Activated CD8-positive, alpha-beta T cell treated with anti-CD3 and anti-CD28 coated beads for 36 hours (primary cell): ENCODE data around the gene NFS1. TPM values are rescaled to one million over a fixed set of nuclear protein-coding genes. Genes with fewer than 3 reads are reported as not detected.
A peak's percentile ranks its signal among the peaks of the same experiment; 100 is the strongest.

ENCODE experiments used
- ATAC-seq: fragments of 200-7000 bp; cut with Tn5 transposase; one replicate; pipeline ENCODE4 v1.10.0; 2021; ENCODE audit warnings: mild to moderate bottlenecking, moderate library complexity
- CTCF ChIA-PET: fragments of 350-600 bp; sonication (Branson Sonifier 250); formaldehyde crosslinking; loops from one replicate; lab custom pipeline; 2021; ENCODE audit warnings: antibody characterized with exemption; lab: Charles Lee
- POLR2A ChIA-PET: fragments of 350-600 bp; sonication (Branson Sonifier 250); formaldehyde crosslinking; loops from one replicate; lab custom pipeline; 2021; ENCODE audit warnings: antibody characterized with exemption; lab: Charles Lee
- DNase-seq: peaks from one replicate; pipeline ENCODE4 v3.0.0-alpha.2; 2020
- H3K27ac Mint-ChIP-seq: one replicate; pipeline ENCODE4 v1.8.0; 2021; ENCODE audit warnings: mild to moderate bottlenecking, mixed read lengths
- H3K27me3 Mint-ChIP-seq: one replicate; pipeline ENCODE4 v1.8.0; 2021; ENCODE audit warnings: mixed read lengths
- H3K36me3 Mint-ChIP-seq: one replicate; pipeline ENCODE4 v1.8.0; 2021; ENCODE audit warnings: low read depth, mixed read lengths
- H3K4me1 Mint-ChIP-seq: one replicate; pipeline ENCODE4 v1.8.0; 2021; ENCODE audit warnings: low read depth, mixed read lengths
- H3K4me3 Mint-ChIP-seq: one replicate; pipeline ENCODE4 v1.8.0; 2021; ENCODE audit warnings: mild to moderate bottlenecking, moderate library complexity, mixed read lengths
- H3K9me3 Mint-ChIP-seq: one replicate; pipeline ENCODE4 v1.8.0; 2021; ENCODE audit warnings: mixed read lengths
- intact Hi-C: fragments of 100-400 bp; cut with micrococcal nuclease; formaldehyde crosslinking; loops from one replicate; pipeline ENCODE4 v1.10.0; 2022
- total RNA-seq, 2 experiments: library from RNA; stranded (reverse); gene quantifications; one replicate each; pipeline ENCODE4 v1.2.3, GENCODE V29; 2021
- TF ChIP-seq, protein P1 (sequence below): fragments of 200-600 bp; IDR thresholded peaks from one replicate; pipeline ENCODE4 v1.8.0; 2022; ENCODE audit warnings: antibody characterized with exemption, mild to moderate bottlenecking

Gene NFS1
- total RNA-seq, 2 experiments from 2014 or later: 39.7 to 40.8 TPM

DNA sequence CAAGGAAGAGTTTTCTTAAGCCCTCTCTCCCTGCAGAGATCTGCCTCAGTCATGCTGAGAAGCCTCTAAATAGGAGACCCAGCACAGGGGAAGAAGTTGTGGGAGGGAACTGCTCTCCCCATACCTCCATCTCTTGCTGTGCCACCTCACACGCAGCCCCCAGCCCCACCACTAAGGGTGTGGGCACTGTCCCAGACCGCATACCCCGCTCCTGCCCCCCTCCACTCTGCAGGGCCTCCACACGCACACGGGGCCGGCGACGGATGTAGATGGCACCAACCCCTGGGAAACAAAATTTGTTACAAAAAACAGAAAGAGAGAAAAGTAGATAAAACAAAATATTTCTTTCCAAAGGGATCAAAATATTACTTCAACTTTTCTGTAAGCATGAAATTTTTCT lies 24.2 kb downstream of the NFS1 start:
- CTCF ChIA-PET: interaction anchor here (0.9 kb wide), 1 partner anchor 9 kb away, joined by 3 read pairs; no protein-coding TSS in a partner anchor
- H3K4me3 Mint-ChIP-seq: no peak overlapping the region
- H3K27me3 Mint-ChIP-seq: no peaks in the 10 kb centered on the region
- POLR2A ChIA-PET: interaction anchor here (0.7 to 3.6 kb wide), 2 partner anchors 10 to 28 kb away, joined by 3 to 20 read pairs; partner anchors contain the start of genes CPNE1 and RBM12
- DNase-seq: no peak
- no peak for ATAC-seq
- H3K9me3 Mint-ChIP-seq: no peaks in the 10 kb centered on the region
- no peaks in the 10 kb centered on the region for H3K4me1 Mint-ChIP-seq
- intact Hi-C loops: no loop called here
- TF ChIP-seq, protein P1, sequence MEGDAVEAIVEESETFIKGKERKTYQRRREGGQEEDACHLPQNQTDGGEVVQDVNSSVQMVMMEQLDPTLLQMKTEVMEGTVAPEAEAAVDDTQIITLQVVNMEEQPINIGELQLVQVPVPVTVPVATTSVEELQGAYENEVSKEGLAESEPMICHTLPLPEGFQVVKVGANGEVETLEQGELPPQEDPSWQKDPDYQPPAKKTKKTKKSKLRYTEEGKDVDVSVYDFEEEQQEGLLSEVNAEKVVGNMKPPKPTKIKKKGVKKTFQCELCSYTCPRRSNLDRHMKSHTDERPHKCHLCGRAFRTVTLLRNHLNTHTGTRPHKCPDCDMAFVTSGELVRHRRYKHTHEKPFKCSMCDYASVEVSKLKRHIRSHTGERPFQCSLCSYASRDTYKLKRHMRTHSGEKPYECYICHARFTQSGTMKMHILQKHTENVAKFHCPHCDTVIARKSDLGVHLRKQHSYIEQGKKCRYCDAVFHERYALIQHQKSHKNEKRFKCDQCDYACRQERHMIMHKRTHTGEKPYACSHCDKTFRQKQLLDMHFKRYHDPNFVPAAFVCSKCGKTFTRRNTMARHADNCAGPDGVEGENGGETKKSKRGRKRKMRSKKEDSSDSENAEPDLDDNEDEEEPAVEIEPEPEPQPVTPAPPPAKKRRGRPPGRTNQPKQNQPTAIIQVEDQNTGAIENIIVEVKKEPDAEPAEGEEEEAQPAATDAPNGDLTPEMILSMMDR: no peak
- H3K27ac Mint-ChIP-seq: no peak overlapping the region
- peaks cover 27% of the 10 kb centered on the region for H3K36me3 Mint-ChIP-seq

DNA sequence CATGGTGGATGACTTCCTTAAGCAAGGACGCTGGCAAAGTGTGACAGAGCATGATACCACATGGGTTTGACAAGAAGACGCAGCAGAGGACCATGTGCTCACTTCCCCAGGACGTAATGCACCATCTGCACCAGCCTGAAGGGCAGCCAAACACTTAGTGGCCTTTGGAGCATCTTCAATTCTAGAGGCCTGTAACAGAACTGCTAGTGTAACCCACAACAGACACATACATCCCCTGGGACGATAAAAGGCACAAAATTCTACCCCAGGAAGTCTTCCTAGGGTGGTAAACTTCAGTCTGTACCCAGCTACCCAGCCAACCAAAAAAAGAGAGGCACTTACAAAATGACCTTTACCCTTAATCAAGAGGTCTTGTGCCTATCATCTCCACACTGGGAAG lies 25.3 kb downstream of the NFS1 start:
- H3K9me3 Mint-ChIP-seq: no peaks in the 10 kb centered on the region
- no peaks in the 10 kb centered on the region for H3K27me3 Mint-ChIP-seq
- ATAC-seq (no peak), DNase-seq (no peak)
- CTCF ChIA-PET: no interaction called here
- H3K36me3 Mint-ChIP-seq: peaks cover 30% of the 10 kb centered on the region
- H3K4me1 Mint-ChIP-seq: no peaks in the 10 kb centered on the region
- POLR2A ChIA-PET: interaction anchor here (0.9 to 3.6 kb wide), 3 partner anchors 9 to 74 kb away, joined by 3 to 20 read pairs (median 3); partner anchors contain the start of genes CPNE1, RBM12 and SPAG4
- TF ChIP-seq, protein P1: no peak
- no peak overlapping the region for H3K27ac Mint-ChIP-seq
- no peak overlapping the region for H3K4me3 Mint-ChIP-seq
- intact Hi-C loops: no loop called here

DNA sequence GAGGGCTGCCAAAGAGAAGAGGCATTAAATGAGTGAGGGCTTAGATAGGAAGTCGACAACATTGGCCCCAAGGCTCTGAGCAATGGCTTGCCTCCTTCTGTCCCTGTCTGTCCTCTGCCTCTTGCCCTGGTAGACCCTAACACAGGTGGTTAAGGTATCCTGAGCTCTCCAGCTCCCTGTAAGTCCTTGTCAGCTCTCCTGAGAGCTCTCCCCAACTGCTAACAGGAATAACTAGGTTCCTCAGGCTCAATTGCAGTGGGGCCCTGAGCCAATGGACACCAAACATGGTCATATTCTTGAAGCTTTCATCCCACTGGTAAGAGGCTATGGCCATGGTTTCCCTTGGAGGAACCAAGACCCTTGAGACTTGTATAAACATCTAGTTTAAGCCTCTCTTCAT lies 29.5 kb downstream of the NFS1 start:
- Mint-ChIP-seq H3K27ac (no peak overlapping the region), H3K36me3 (peaks cover 35% of the 10 kb centered on the region), H3K4me3 (no peak overlapping the region), H3K27me3 (no peaks in the 10 kb centered on the region), H3K4me1 (peaks cover 3% of the 10 kb centered on the region), H3K9me3 (no peaks in the 10 kb centered on the region)
- CTCF ChIA-PET: interaction anchor here (2.9 kb wide), 1 partner anchor 51 kb away, joined by 8 read pairs; no protein-coding TSS in a partner anchor
- DNase-seq (no peak), ATAC-seq (no peak)
- intact Hi-C loops: no loop called here
- TF ChIP-seq, protein P1: no peak
- POLR2A ChIA-PET: interaction anchor here (0.6 to 1.9 kb wide), 7 partner anchors 8 to 196 kb away, joined by 3 to 7 read pairs (median 4); no protein-coding TSS in a partner anchor

DNA sequence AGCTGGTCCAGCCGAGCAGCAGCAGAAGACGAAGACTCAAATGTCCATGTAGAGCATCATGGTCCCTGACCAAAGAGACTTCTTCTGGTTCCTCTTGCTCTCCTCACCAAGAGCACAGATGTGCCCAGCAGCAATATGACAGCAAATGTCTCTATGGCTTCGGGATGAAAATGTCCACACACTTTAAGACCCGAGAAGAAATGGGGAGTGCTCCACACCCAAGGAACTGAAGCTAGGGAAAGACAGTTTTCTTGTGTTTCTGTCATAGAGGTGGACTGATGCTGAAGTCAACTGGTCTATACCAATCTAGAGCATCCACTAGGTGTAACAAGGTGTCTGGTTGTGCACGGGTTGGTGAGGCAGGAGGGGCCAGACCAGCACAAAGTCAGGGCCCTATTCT lies 29.9 kb downstream of the NFS1 start:
- Mint-ChIP-seq H3K9me3 (no peaks in the 10 kb centered on the region), H3K4me1 (peaks cover 3% of the 10 kb centered on the region), H3K4me3 (no peak overlapping the region), H3K27me3 (no peaks in the 10 kb centered on the region), H3K36me3 (peaks cover 33% of the 10 kb centered on the region), H3K27ac (no peak overlapping the region)
- TF ChIP-seq, protein P1: no peak
- DNase-seq (no peak), ATAC-seq (no peak)
- CTCF ChIA-PET: interaction anchor here (2.9 kb wide), 1 partner anchor 50 kb away, joined by 8 read pairs; no protein-coding TSS in a partner anchor
- POLR2A ChIA-PET: interaction anchor here (0.7 to 1.5 kb wide), 5 partner anchors 8 to 69 kb away, joined by 3 to 4 read pairs (median 4); no protein-coding TSS in a partner anchor
- intact Hi-C loops: no loop called here

DNA sequence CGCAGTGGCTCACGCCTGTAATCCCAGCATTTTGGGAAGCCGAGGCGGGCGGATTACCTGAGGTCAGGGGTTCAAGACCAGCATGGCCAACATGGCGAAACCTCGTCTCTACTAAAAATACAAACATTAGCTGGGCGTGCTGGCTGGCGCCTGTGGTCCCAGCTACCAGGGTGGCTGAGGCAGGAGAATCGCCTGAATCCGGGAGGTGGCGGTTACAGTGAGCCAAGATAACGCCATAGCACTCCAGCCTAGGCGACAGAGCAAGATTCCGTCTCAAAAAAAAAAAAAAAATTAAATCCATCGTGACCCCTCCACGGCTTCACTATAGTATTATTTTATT lies 33.2 kb downstream of the NFS1 start:
- POLR2A ChIA-PET: interaction anchor here (0.6 to 3.4 kb wide), 4 partner anchors 8 to 217 kb away, joined by 3 to 20 read pairs (median 10); no protein-coding TSS in a partner anchor
- ATAC-seq: no peak
- Mint-ChIP-seq H3K36me3 (peaks cover 43% of the 10 kb centered on the region), H3K4me1 (peaks cover 19% of the 10 kb centered on the region), H3K4me3 (peak overlapping the region; percentile 25), H3K9me3 (no peaks in the 10 kb centered on the region), H3K27me3 (no peaks in the 10 kb centered on the region), H3K27ac (peak overlapping the region; percentile 35)
- TF ChIP-seq, protein P1: no peak
- no peak for DNase-seq
- CTCF ChIA-PET: interaction anchor here (0.6 to 1.1 kb wide), 4 partner anchors 9 to 522 kb away, joined by 3 read pairs; no protein-coding TSS in a partner anchor
- intact Hi-C loops: no loop called here
